H9 (cell line): ENCODE results near the gene TENM4. TPM values are rescaled to one million over a fixed set of nuclear protein-coding genes. Genes with fewer than 3 reads are reported as not detected.

Source experiments
- DNase-seq: peaks from one replicate; pipeline ENCODE4 v3.0.0-alpha.2; 2017
- H2AFZ ChIP-seq: one replicate; pipeline ENCODE4 v1.6.1; 2013; ENCODE audit warnings: mild to moderate bottlenecking, low read length, control low read depth, moderate library complexity
- H2AK5ac ChIP-seq: 2 replicates; pipeline ENCODE4 v1.6.1; 2013; ENCODE audit warnings: low read length, control low read depth, mixed read lengths; ENCODE audit not compliant: insufficient read length
- H2BK120ac ChIP-seq: one replicate; pipeline ENCODE4 v1.6.1; 2013; ENCODE audit warnings: low read depth, mild to moderate bottlenecking, low read length, control low read depth, inconsistent platforms; ENCODE audit not compliant: poor library complexity, severe bottlenecking
- H2BK12ac ChIP-seq: 2 replicates; pipeline ENCODE4 v1.6.1; 2013; ENCODE audit warnings: low read length, control low read depth, mixed read lengths, low read depth; ENCODE audit not compliant: insufficient read length
- H2BK15ac ChIP-seq: 2 replicates; pipeline ENCODE4 v1.6.1; 2013; ENCODE audit warnings: low read depth, low read length, control low read depth
- H2BK20ac ChIP-seq: one replicate; pipeline ENCODE4 v1.6.1; 2013; ENCODE audit warnings: low read depth, mild to moderate bottlenecking, low read length, control low read depth, inconsistent platforms; ENCODE audit not compliant: poor library complexity, severe bottlenecking
- H2BK5ac ChIP-seq: 2 replicates; pipeline ENCODE4 v1.6.1; 2013; ENCODE audit warnings: low read length, control low read depth, mixed read lengths; ENCODE audit not compliant: insufficient read length
- H3K14ac ChIP-seq: 2 replicates; pipeline ENCODE4 v1.6.1; 2013; ENCODE audit warnings: low read length, control low read depth; ENCODE audit not compliant: insufficient read depth
- H3K18ac ChIP-seq: 2 replicates; pipeline ENCODE4 v1.6.1; 2013; ENCODE audit warnings: low read depth, mild to moderate bottlenecking, mixed read lengths, low read length, control low read depth; ENCODE audit not compliant: insufficient read length
- H3K23ac ChIP-seq: 2 replicates; pipeline ENCODE4 v1.6.1; 2013; ENCODE audit warnings: low read length, control low read depth, mixed read lengths, low read depth; ENCODE audit not compliant: insufficient read length
- H3K23me2 ChIP-seq: 2 replicates; pipeline ENCODE4 v1.6.1; 2013; ENCODE audit warnings: low read depth, mild to moderate bottlenecking, mixed read lengths, low read length, control low read depth; ENCODE audit not compliant: insufficient read length, poor library complexity, severe bottlenecking
- H3K27ac ChIP-seq: 2 replicates; pipeline ENCODE4 v1.5.1; 2013; ENCODE audit warnings: low read length, control low read depth, mixed read lengths, low read depth; ENCODE audit not compliant: insufficient read length
- H3K27me3 ChIP-seq: 2 replicates; pipeline ENCODE4 v1.6.1; 2013; ENCODE audit warnings: low read length, control low read depth, inconsistent platforms; ENCODE audit not compliant: insufficient read depth
- H3K4ac ChIP-seq: 2 replicates; pipeline ENCODE4 v1.6.1; 2013; ENCODE audit warnings: low read depth, mild to moderate bottlenecking, control low read depth, inconsistent platforms, low read length, moderate library complexity
- H3K4me1 ChIP-seq: 2 replicates; pipeline ENCODE4 v1.6.1; 2013; ENCODE audit warnings: low read length, control low read depth, inconsistent platforms; ENCODE audit not compliant: insufficient read depth
- H3K4me2 ChIP-seq: 2 replicates; pipeline ENCODE4 v1.6.1; 2013; ENCODE audit warnings: low read length, control low read depth, mixed read lengths; ENCODE audit not compliant: insufficient read length, insufficient read depth
- H3K56ac ChIP-seq: 2 replicates; pipeline ENCODE4 v1.6.1; 2013; ENCODE audit warnings: low read depth, mild to moderate bottlenecking, mixed read lengths, low read length, control low read depth; ENCODE audit not compliant: insufficient read length
- H3K79me1 ChIP-seq: 2 replicates; pipeline ENCODE4 v1.6.1; 2013; ENCODE audit warnings: low read depth, mild to moderate bottlenecking, moderate library complexity, low read length, control low read depth, inconsistent platforms; ENCODE audit not compliant: insufficient read depth, poor library complexity, severe bottlenecking
- H3K79me2 ChIP-seq: 2 replicates; pipeline ENCODE4 v1.6.1; 2013; ENCODE audit warnings: low read length, control low read depth, inconsistent platforms; ENCODE audit not compliant: insufficient read depth
- H3K9ac ChIP-seq: 2 replicates; pipeline ENCODE4 v1.6.1; 2013; ENCODE audit warnings: low read length, control low read depth, mixed read lengths; ENCODE audit not compliant: insufficient read length; ENCODE audit errors: extremely low read depth
- H3K9me3 ChIP-seq: one replicate; pipeline ENCODE4 v1.6.1; 2013; ENCODE audit warnings: low read depth, low read length, inconsistent platforms; ENCODE audit not compliant: control insufficient read depth
- H3T11ph ChIP-seq: one replicate; pipeline ENCODE4 v1.6.1; 2013; ENCODE audit warnings: mild to moderate bottlenecking, low read length, control low read depth, inconsistent platforms
- H4K20me1 ChIP-seq: one replicate; pipeline ENCODE4 v1.6.1; 2013; ENCODE audit not compliant: control insufficient read depth, insufficient read length, insufficient read depth
- H4K5ac ChIP-seq: 2 replicates; pipeline ENCODE4 v1.6.1; 2013; ENCODE audit warnings: low read depth, mild to moderate bottlenecking, mixed read lengths, low read length, control low read depth; ENCODE audit not compliant: insufficient read length
- H4K8ac ChIP-seq: replicated peaks from 2 replicates; pipeline ENCODE4 v1.6.1; 2013; ENCODE audit warnings: low read length, control low read depth, mixed read lengths, low read depth; ENCODE audit not compliant: insufficient read length
- H4K91ac ChIP-seq: 2 replicates; pipeline ENCODE4 v1.6.1; 2013; ENCODE audit warnings: low read depth, mild to moderate bottlenecking, moderate library complexity, mixed read lengths, low read length, control low read depth; ENCODE audit not compliant: insufficient read length
- H3K27ac Mint-ChIP-seq, 3 experiments: 2 replicates in 2 of 3; 3 replicates in 1 of 3; pipeline ENCODE4 v1.8.0; 2020 to 2021; ENCODE audit warnings: mixed read lengths in 3 of 3, mild to moderate bottlenecking in 1 of 3, moderate library complexity in 1 of 3
- H3K27me3 Mint-ChIP-seq: 2 replicates; pipeline ENCODE4 v1.8.0; 2021; ENCODE audit warnings: low read depth, mild to moderate bottlenecking, moderate library complexity, mixed read lengths
- H3K36me3 Mint-ChIP-seq, 3 experiments: 2 replicates in 2 of 3; 3 replicates in 1 of 3; pipeline ENCODE4 v1.8.0; 2020 to 2021; ENCODE audit warnings: low read depth in 3 of 3, mixed read lengths in 3 of 3; ENCODE audit not compliant: insufficient read depth in 1 of 3
- H3K4me1 Mint-ChIP-seq, 2 experiments: 2 replicates each; pipeline ENCODE4 v1.8.0; 2020; ENCODE audit warnings: mixed read lengths in 2 of 2
- H3K4me3 Mint-ChIP-seq, 2 experiments: 2 replicates in 1 of 2; 3 replicates in 1 of 2; pipeline ENCODE4 v1.8.0; 2020 to 2021; ENCODE audit warnings: mild to moderate bottlenecking in 2 of 2, mixed read lengths in 2 of 2, moderate library complexity in 1 of 2
- H3K9me3 Mint-ChIP-seq, 2 experiments: 2 replicates in 1 of 2; 3 replicates in 1 of 2; pipeline ENCODE4 v1.8.0; 2020; ENCODE audit warnings: mild to moderate bottlenecking in 2 of 2, mixed read lengths in 2 of 2, moderate library complexity in 1 of 2
- CTCF ChIP-seq: fragments of 200-600 bp; sonication (generic); conservative IDR thresholded peaks from 3 replicates; pipeline ENCODE4 v1.8.0; 2021; ENCODE audit warnings: antibody characterized with exemption, mild to moderate bottlenecking
- WGBS: extraction: QIAGEN DNeasy Blood & Tissue Kit; methylation state at CpG from one replicate; pipeline ENCODE4 v1.1.7; 2013; ENCODE audit warnings: missing lambda C conversion rate, low lambda C conversion rate, mixed read lengths; ENCODE audit not compliant: insufficient read length; ENCODE audit errors: extremely low coverage; 5-methylcytosine and 5-hydroxymethylcytosine counted together
- total RNA-seq: library from RNA; stranded (reverse); gene quantifications from 2 replicates; pipeline ENCODE4 v1.2.1, GENCODE V29; 2021

TENM4 gene
- total RNA-seq, 1 experiment from 2014 or later: 4.6 TPM

GRCh38 chr11:79039122-79039521 lies 401.7 kb downstream of the TENM4 start:
- WGBS: no CpG with 5 or more reads among the region's 2 CpGs

More at GRCh38 chr11:79039122-79039521, 401.7 kb downstream of the TENM4 start:
- Histone ChIP-seq H2AK5ac (no peak overlapping the region), H2BK20ac (no peak overlapping the region), H3K79me1 (no peaks in the 10 kb centered on the region), H3K27me3 (no peaks in the 10 kb centered on the region), H3K79me2 (no peaks in the 10 kb centered on the region), H3K18ac (no peak overlapping the region), H3K4me2 (no peak overlapping the region), H4K5ac (no peak overlapping the region), H2AFZ (no peak overlapping the region), H4K91ac (no peak overlapping the region), H4K20me1 (no peaks in the 10 kb centered on the region), H3K9me3 (no peaks in the 10 kb centered on the region), H3T11ph (no peak overlapping the region), H3K56ac (no peak overlapping the region), H3K23ac (no peak overlapping the region), H3K4ac (no peak overlapping the region), H3K23me2 (no peaks in the 10 kb centered on the region), H3K9ac (no peak overlapping the region), H2BK12ac (no peak overlapping the region), H2BK120ac (no peak overlapping the region), H2BK5ac (no peak overlapping the region), H3K4me1 (no peaks in the 10 kb centered on the region), H3K14ac (no peak overlapping the region), H3K27ac (no peak overlapping the region), H2BK15ac (no peak overlapping the region), H4K8ac (no peak overlapping the region)
- Mint-ChIP-seq H3K4me3 (no peak overlapping the region), H3K36me3 (peaks cover 0 to 8% (median 0%) of the 10 kb centered on the region in 3 experiments; a peak in 1 of 7 replicates), H3K27me3 (peaks cover 4% of the 10 kb centered on the region), H3K27ac (no peak overlapping the region), H3K9me3 (0 out of 5 replicates have a peak, but pooled peaks cover 0 to 3% of the 10 kb centered on the region in 2 experiments), H3K4me1 (peaks cover 12 to 13% of the 10 kb centered on the region in 2 experiments)
- DNase-seq: no peak
- TF ChIP-seq CTCF: no peak
